Measurements from ENCODE around the gene FFAR4. TPM values are rescaled to one million over a fixed set of nuclear protein-coding genes. Genes with fewer than 3 reads are reported as not detected.

The FFAR4 gene
- total and polyA plus RNA-seq, 2 experiments from 2014 or later, result 0.06 TPM; not detected in 1

DNA sequence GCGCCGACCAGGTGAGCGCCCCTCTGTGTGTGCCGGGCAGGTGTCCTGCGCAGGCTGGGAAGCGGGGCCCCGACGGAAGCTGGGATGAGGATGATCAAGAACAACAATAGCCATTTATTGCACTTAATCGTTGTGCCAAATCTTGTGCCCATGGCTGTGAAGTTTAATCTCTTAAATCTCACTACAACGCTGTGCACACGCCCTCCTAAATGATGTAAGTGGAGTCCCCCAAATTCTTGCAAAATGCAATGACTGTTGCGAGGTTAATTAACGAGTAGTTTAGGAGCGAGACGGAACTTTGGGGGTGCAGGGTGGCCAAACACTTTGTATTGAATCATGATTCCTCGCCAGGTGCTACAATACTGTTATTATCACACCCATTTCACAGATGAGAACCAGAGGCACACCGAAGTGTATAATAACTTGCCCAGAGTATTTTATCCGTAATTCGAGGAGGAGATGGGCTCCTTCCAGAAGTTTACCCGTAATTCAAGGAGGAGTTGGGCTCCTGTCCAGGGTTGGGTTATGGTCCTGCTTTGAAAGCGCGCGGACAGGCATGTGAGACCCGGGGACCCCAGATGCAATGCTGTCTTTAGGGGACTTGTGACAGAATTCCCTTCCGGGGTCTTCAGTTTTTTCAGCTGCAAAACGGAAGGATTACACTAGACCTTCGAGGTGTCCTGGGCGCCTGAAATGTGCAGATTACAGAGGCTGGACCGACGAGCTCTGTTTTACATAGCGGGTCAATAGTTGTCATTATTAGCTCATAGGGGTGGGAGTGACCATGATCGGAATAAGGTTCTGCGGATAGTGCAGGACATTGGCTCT is 1.0 kb downstream of the FFAR4 start:
- peaks cover 61% of the 10 kb centered on the region for H3K27me3 Mint-ChIP-seq (ENCODE audit: insufficient read depth, low read depth, poor library complexity)

DNA sequence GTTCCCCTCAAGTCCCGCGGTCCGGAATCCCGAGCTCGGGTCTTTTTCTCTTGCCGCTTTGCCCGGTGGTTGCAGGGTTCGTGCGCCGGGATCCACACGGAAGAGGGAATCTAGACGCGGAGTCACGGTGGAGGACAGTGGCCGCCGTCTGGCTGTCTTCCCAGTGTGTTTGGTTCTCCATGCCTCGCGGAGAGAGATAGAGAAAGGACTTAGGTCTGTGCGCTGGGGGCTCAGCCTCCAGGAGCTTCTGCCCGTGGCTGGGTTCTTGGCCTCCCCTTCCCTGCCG is 1.6 kb downstream of the FFAR4 start:
- DNase-seq (ENCODE audit: low spot score) (peak; percentile 22), ATAC-seq (peak; percentile 7)
- Histone ChIP-seq H3K4me1 (ENCODE audit: insufficient read depth) (peaks cover 6% of the 10 kb centered on the region), H3K27me3 (ENCODE audit: insufficient read depth) (peaks cover 92% of the 10 kb centered on the region), H3K27ac (ENCODE audit: low read depth) (no peak overlapping the region), H3K9me2 (ENCODE audit: insufficient read depth) (no peaks in the 10 kb centered on the region), H4K20me1 (replicated peaks; ENCODE audit: insufficient read depth) (no peaks in the 10 kb centered on the region; the same call in 1 of the 2 replicates), H3K4me2 (peak overlapping the region; percentile 90), H2AFZ (peak overlapping the region; percentile 47; the same call in 1 of the 2 replicates), H3F3A (replicated peaks; ENCODE audit: low read depth) (peaks cover 7% of the 10 kb centered on the region; the same call in 1 of the 2 replicates), H3K4me3 (peak overlapping the region; percentile 66), H3K36me3 (ENCODE audit: insufficient read depth) (no peaks in the 10 kb centered on the region), H3K79me2 (replicated peaks; ENCODE audit: insufficient read depth) (no peaks in the 10 kb centered on the region)
- Mint-ChIP-seq H3K36me3 (ENCODE audit: low read depth) (no peaks in the 10 kb centered on the region), H3K4me3 (peak overlapping the region; percentile 81), H3K27me3 (ENCODE audit: insufficient read depth, low read depth, poor library complexity) (peaks cover 61% of the 10 kb centered on the region), H3K4me1 (peaks cover 14% of the 10 kb centered on the region), H3K9me3 (no peaks in the 10 kb centered on the region), H3K27ac (no peak overlapping the region)
- no peak for TF ChIP-seq CREB1 (CRISPR knock-in tag; IDR thresholded peaks at IDR 0.05; ENCODE audit: low read depth)
- TF ChIP-seq EZH2phosphoT487 (IDR thresholded peaks at IDR 0.05; ENCODE audit: unreplicated experiment), result peak; percentile 9
- no peak for TF ChIP-seq ZNF331 (CRISPR knock-in tag; IDR thresholded peaks at IDR 0.05; ENCODE audit: low read depth)
- no peak for TF ChIP-seq JUNB (IDR thresholded peaks at IDR 0.05; ENCODE audit: unreplicated experiment)
- TF ChIP-seq NANOG (IDR thresholded peaks at IDR 0.05; ENCODE audit: borderline replicate concordance), result no peak
- TF ChIP-seq, protein P1, sequence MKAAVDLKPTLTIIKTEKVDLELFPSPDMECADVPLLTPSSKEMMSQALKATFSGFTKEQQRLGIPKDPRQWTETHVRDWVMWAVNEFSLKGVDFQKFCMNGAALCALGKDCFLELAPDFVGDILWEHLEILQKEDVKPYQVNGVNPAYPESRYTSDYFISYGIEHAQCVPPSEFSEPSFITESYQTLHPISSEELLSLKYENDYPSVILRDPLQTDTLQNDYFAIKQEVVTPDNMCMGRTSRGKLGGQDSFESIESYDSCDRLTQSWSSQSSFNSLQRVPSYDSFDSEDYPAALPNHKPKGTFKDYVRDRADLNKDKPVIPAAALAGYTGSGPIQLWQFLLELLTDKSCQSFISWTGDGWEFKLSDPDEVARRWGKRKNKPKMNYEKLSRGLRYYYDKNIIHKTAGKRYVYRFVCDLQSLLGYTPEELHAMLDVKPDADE (IDR thresholded peaks at IDR 0.05), result no peak
- TF ChIP-seq, protein P2, sequence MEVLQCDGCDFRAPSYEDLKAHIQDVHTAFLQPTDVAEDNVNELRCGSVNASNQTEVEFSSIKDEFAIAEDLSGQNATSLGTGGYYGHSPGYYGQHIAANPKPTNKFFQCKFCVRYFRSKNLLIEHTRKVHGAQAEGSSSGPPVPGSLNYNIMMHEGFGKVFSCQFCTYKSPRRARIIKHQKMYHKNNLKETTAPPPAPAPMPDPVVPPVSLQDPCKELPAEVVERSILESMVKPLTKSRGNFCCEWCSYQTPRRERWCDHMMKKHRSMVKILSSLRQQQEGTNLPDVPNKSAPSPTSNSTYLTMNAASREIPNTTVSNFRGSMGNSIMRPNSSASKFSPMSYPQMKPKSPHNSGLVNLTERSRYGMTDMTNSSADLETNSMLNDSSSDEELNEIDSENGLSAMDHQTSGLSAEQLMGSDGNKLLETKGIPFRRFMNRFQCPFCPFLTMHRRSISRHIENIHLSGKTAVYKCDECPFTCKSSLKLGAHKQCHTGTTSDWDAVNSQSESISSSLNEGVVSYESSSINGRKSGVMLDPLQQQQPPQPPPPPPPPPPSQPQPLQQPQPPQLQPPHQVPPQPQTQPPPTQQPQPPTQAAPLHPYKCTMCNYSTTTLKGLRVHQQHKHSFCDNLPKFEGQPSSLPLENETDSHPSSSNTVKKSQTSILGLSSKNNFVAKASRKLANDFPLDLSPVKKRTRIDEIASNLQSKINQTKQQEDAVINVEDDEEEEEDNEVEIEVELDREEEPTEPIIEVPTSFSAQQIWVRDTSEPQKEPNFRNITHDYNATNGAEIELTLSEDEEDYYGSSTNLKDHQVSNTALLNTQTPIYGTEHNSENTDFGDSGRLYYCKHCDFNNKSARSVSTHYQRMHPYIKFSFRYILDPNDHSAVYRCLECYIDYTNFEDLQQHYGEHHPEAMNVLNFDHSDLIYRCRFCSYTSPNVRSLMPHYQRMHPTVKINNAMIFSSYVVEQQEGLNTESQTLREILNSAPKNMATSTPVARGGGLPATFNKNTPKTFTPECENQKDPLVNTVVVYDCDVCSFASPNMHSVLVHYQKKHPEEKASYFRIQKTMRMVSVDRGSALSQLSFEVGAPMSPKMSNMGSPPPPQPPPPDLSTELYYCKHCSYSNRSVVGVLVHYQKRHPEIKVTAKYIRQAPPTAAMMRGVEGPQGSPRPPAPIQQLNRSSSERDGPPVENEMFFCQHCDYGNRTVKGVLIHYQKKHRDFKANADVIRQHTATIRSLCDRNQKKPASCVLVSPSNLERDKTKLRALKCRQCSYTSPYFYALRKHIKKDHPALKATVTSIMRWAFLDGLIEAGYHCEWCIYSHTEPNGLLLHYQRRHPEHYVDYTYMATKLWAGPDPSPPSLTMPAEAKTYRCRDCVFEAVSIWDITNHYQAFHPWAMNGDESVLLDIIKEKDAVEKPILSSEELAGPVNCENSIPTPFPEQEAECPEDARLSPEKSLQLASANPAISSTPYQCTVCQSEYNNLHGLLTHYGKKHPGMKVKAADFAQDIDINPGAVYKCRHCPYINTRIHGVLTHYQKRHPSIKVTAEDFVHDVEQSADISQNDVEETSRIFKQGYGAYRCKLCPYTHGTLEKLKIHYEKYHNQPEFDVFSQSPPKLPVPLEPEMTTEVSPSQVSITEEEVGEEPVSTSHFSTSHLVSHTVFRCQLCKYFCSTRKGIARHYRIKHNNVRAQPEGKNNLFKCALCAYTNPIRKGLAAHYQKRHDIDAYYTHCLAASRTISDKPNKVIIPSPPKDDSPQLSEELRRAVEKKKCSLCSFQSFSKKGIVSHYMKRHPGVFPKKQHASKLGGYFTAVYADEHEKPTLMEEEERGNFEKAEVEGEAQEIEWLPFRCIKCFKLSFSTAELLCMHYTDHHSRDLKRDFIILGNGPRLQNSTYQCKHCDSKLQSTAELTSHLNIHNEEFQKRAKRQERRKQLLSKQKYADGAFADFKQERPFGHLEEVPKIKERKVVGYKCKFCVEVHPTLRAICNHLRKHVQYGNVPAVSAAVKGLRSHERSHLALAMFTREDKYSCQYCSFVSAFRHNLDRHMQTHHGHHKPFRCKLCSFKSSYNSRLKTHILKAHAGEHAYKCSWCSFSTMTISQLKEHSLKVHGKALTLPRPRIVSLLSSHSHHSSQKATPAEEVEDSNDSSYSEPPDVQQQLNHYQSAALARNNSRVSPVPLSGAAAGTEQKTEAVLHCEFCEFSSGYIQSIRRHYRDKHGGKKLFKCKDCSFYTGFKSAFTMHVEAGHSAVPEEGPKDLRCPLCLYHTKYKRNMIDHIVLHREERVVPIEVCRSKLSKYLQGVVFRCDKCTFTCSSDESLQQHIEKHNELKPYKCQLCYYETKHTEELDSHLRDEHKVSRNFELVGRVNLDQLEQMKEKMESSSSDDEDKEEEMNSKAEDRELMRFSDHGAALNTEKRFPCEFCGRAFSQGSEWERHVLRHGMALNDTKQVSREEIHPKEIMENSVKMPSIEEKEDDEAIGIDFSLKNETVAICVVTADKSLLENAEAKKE (CRISPR knock-in tag; IDR thresholded peaks at IDR 0.05), result no peak

More for the DNA sequence above, 1.0 kb downstream of the FFAR4 start:
- Histone ChIP-seq H4K20me1 (replicated peaks; ENCODE audit: insufficient read depth) (no peaks in the 10 kb centered on the region; the same call in 1 of the 2 replicates), H3K4me3 (peak overlapping the region; percentile 66), H3K4me1 (ENCODE audit: insufficient read depth) (peaks cover 6% of the 10 kb centered on the region), H3F3A (replicated peaks; ENCODE audit: low read depth) (peaks cover 7% of the 10 kb centered on the region; the same call in 1 of the 2 replicates), H3K9me2 (ENCODE audit: insufficient read depth) (no peaks in the 10 kb centered on the region), H3K27ac (ENCODE audit: low read depth) (no peak overlapping the region), H2AFZ (peak overlapping the region; percentile 66), H3K27me3 (ENCODE audit: insufficient read depth) (peaks cover 90% of the 10 kb centered on the region), H3K36me3 (ENCODE audit: insufficient read depth) (no peaks in the 10 kb centered on the region), H3K4me2 (peak overlapping the region; percentile 90), H3K79me2 (replicated peaks; ENCODE audit: insufficient read depth) (no peaks in the 10 kb centered on the region)
- Mint-ChIP-seq H3K27ac (no peak overlapping the region), H3K4me1 (peaks cover 14% of the 10 kb centered on the region), H3K36me3 (ENCODE audit: low read depth) (no peaks in the 10 kb centered on the region), H3K4me3 (peak overlapping the region; percentile 81), H3K9me3 (no peaks in the 10 kb centered on the region)
- TF ChIP-seq ZNF114 (CRISPR knock-in tag; IDR thresholded peaks at IDR 0.05), result no peak
- TF ChIP-seq ZNF331 (CRISPR knock-in tag; IDR thresholded peaks at IDR 0.05; ENCODE audit: low read depth), result no peak
- no peak for TF ChIP-seq POLR2AphosphoS5 (IDR thresholded peaks at IDR 0.05; ENCODE audit: low read depth)
- peak; percentile 79 for TF ChIP-seq EZH2 (IDR thresholded peaks at IDR 0.05; ENCODE audit: low read depth, unreplicated experiment)
- TF ChIP-seq CTCF (conservative IDR thresholded peaks at IDR 0.05; ENCODE audit: low read depth in 2 of 2), result no peak
- no peak for DNase-seq (ENCODE audit: low spot score)
- ATAC-seq, result no peak; the same call in 2 of the 3 replicates
